Occipital lobe (tissue), 2 donors: ENCODE data around the gene CDHR1. TPM values are rescaled to one million over a fixed set of nuclear protein-coding genes. Genes with fewer than 3 reads are reported as not detected.
"Not testable (repeated sequence)": the region's sequence is repeated elsewhere in the genome, so short reads cannot be mapped to it uniquely, and the experiment has no call there.

Source experiments
- DNase-seq: peaks from one replicate; lab custom pipeline; 2025; lab: John Stamatoyannopoulos, UW
- total RNA-seq: library from RNA; depleted of rRNA; stranded (reverse); fragments of >200 nt; gene quantifications from one replicate; pipeline ENCODE4 v1.2.3, GENCODE V29; 2014

The CDHR1 gene
- total RNA-seq, result 1.2 TPM

- no peak for DNase-seq
These were observed at the start of gene CDHR1 for GRCh38 chr10:84194424-84195043. CDHR1 (plus strand) TSS chr10:84194537; CDS start chr10:84194761, 224 bp downstream.

DNA sequence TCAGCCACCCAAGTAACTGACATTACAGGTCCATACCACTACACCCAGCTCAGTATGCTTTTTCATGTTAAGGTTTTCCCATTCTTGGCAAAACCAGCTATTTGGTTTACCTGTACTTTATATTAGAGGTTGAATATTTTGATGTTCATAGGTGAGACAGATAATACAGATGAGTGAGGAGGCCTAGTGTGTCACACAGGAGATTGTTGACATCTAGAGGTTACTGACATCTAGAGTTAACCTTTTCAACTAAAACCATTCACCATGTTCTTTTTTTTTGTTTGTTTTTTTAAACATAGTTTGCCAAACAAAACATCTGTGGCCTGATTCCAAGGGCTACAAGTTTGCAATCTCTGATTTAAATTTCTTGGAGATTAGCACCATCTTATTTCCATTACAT is 47.0 kb upstream of the CDHR1 start:
- DNase-seq, result no peak

GRCh38 chr10:84148006-84148597 is 46.2 kb upstream of the CDHR1 start:
- DNase-seq, result not testable (repeated sequence)

DNA sequence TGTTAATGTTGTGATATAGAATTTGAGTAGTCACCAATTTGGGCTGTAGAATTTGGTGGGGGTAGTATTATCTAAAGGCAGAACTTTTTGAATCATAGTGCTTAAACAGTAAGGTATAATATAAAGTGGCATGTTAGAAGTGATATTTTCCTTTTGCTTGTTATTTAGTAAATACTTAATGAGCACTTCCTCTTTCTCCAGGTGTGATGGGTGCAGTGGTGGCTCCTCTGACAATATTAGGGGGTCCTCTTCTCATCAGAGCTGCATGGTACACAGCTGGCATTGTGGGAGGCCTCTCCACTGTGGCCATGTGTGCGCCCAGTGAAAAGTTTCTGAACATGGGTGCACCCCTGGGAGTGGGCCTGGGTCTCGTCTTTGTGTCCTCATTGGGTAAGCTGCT is 44.5 kb upstream of the CDHR1 start:
- no peak for DNase-seq

DNA sequence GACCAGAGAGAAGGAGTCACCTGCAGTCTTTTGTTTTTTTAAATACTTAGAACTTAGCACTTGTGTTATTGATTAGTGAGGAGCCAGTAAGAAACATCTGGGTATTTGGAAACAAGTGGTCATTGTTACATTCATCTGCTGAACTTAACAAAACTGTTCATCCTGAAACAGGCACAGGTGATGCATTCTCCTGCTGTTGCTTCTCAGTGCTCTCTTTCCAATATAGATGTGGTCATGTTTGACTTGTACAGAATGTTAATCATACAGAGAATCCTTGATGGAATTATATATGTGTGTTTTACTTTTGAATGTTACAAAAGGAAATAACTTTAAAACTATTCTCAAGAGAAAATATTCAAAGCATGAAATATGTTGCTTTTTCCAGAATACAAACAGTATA is 41.6 kb upstream of the CDHR1 start:
- no peak for DNase-seq

- DNase-seq, result no peak
These were observed 38.8 kb upstream of the CDHR1 start for GRCh38 chr10:84155521-84155920.

DNA sequence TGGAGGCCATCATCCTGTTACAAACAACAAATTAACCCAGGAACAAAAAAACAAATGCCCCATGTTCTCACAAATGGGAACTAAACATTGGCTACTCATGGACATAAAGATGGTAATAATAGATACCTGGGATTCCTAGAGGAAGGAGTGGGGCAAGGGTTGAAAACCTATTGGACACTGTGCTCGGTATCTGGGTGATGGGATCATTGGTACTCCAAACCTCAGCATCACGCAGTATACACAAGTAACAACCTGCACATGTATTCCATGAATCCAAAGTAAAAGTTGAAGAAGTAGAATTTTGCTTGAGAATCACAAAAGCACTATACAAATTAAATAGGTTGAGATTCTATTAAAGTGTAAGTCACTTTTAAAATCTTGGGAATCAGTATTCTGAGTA is 38.3 kb upstream of the CDHR1 start:
- no peak for DNase-seq

DNA sequence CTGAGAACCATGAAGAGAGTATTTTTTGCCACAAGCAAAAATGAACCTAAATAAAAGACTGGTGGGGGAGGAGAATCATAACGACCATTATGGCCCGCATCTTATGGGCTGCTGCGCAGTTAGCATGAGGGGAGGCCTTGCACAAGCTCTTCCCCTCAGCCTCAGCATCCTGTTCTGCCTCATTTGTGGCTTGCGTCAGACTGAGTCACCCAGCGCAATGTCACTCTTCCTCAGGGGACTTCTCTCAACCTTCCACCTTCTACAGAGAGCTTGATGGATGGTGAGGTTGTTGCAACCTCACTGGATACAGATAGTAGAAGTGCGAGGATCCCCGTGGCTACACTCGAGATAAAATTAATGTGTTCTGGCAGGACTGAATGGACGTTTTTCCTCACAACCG is 37.6 kb upstream of the CDHR1 start:
- no peak for DNase-seq

DNA sequence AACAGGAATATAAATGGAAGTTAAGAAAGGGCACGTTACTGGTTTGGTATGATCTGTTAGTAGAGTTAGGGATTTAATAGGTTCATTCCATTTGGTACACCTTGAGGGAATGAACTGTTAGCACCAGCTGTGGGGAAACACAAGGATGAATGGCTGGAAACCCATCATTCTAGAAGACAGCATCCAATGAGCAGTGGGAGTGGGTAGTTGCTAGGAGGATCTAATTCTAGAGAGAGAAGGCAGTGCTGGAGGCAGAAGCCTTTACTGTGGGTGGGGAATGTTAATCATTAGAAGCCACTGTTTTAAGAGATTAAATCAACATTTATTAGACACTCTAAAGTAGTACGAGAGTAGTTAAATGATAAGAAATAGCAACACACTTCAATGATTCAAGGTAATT is 36.3 kb upstream of the CDHR1 start:
- DNase-seq, result no peak

GRCh38 chr10:84158550-84158949 is 35.8 kb upstream of the CDHR1 start:
- DNase-seq, result no peak

DNA sequence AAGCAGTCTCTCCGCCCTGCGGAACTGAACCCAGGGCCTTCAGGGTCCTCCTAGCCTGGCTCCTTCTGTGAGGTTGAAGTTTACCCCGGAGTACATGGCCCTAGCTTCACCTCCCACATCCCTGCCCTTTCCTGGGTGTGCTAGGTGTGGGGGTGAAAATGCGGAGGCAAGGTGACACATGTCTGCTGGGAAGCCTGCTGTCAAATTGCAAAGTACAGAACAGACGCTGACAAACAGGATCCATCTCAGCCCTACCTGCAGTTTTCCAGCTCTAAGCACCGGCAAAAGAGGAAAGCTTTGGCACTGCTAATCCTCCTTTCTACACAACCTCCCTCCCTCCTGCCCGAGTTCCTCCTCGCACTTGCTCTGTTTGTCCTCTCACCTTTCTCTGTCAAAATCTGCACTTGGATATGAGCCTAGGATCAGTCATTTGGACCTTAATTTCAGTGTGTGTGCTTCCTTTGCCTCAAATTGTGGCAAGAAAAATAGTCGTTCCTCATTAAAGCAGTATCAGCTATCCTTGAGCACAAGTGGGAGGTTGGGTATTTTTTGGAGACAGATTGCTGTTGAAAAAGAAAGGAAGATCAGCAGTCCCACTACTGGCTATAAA is 35.2 kb upstream of the CDHR1 start:
- DNase-seq, result no peak

DNA sequence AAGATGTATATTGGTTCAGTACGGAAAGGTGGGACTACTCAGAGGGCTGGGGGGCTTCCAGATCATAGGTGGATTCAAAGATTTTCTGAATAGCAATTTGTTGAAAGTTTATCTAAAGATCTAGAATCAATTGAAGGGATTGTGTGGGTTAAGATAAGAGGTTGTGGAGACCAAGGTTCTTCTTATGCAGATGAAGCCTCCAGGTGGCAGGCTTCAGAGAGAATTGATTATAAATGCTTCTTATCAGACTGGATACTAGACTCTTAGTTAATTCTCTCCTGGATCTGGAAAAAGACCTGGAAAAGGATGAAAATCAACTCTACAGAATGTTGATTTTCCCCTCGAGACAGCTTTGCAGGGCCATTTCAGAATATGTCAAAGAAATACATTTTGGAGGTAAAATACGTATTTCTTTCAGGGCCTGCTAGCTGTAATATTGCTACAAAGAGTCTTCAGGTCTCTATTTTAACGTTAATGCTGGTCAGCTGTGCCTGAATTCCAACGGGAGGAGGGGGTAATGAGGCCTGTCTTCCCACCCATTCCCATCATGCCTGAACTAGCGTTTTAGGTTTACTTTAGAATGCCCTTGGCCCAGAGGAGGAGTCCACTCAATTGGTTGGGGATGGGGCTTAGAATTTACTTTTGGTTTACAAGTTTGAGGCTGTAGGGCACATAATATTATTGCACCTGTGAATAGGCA is 33.5 kb upstream of the CDHR1 start:
- no peak for DNase-seq

- DNase-seq, result no peak
These were observed 30.3 kb upstream of the CDHR1 start for GRCh38 chr10:84163996-84164395.

GRCh38 chr10:84164442-84164841 is 29.9 kb upstream of the CDHR1 start:
- DNase-seq, result no peak

DNA sequence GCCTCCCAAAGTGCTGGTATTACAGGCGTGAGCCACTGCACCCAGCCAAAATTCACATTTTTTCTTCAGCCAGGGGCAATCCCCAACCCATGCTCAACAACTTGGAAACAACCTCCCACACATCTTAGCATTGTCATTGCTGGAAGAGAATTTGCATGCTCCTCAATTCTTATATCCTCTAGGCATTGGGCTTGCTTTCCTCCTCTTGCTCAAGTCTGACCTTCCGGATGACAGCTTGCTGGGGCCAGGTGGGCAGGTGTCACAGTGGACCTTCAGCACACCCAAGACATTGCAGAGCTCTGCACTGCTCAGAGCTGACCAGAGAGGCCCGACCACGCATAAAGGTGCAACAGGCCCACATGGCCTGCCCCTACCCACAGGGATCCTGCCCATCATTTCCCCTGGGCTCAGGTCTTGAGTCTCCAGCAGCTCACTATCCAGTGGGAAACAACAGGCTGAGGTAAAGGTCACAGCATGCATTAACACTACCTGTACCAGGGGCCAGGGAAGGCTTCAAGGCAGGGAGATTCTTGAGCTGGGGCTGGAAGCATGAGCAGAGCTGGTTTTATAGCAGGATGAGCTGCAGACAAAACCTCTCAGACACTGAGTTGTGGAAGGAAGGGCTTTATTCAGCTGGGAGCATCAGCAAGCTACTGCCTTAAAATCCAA is 27.6 kb upstream of the CDHR1 start:
- no peak for DNase-seq

DNA sequence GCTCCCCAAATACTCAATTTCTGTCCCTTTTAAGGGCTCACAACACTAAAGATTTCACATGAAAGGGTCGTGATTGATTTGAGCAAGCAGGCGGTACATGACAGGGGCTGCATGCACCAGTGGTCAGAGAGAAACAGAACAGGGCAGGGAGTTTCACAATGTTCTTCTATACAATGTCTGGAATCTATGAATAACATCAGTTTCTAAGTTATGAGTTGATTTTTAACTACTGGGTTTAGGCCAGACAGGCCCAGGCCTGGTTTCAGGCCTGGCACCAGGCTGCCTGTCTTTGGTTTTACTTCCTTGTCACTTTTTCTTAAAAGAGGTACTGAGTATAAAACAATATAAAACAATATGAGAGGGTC is 27.1 kb upstream of the CDHR1 start:
- not testable (repeated sequence) for DNase-seq

GRCh38 chr10:84168382-84168781 is 26.0 kb upstream of the CDHR1 start:
- not testable (repeated sequence) for DNase-seq

- DNase-seq, result not testable (repeated sequence)
These were observed 23.1 kb upstream of the CDHR1 start for GRCh38 chr10:84171237-84171636.

- not testable (repeated sequence) for DNase-seq
These were observed 22.5 kb upstream of the CDHR1 start for GRCh38 chr10:84171700-84172466.

GRCh38 chr10:84172467-84173356 is 21.6 kb upstream of the CDHR1 start:
- no peak for DNase-seq
